HG03060 (cell line): ENCODE data around the gene LRRC4.

Source experiments
- ATAC-seq: cut with Tn5 transposase; IDR thresholded peaks from one replicate; pipeline ENCODE4 v1.9.1; 2021; ENCODE audit warnings: low read depth, moderate number of reproducible peaks; ENCODE audit not compliant: unreplicated experiment

LRRC4 gene, protein sequence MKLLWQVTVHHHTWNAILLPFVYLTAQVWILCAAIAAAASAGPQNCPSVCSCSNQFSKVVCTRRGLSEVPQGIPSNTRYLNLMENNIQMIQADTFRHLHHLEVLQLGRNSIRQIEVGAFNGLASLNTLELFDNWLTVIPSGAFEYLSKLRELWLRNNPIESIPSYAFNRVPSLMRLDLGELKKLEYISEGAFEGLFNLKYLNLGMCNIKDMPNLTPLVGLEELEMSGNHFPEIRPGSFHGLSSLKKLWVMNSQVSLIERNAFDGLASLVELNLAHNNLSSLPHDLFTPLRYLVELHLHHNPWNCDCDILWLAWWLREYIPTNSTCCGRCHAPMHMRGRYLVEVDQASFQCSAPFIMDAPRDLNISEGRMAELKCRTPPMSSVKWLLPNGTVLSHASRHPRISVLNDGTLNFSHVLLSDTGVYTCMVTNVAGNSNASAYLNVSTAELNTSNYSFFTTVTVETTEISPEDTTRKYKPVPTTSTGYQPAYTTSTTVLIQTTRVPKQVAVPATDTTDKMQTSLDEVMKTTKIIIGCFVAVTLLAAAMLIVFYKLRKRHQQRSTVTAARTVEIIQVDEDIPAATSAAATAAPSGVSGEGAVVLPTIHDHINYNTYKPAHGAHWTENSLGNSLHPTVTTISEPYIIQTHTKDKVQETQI

DNA sequence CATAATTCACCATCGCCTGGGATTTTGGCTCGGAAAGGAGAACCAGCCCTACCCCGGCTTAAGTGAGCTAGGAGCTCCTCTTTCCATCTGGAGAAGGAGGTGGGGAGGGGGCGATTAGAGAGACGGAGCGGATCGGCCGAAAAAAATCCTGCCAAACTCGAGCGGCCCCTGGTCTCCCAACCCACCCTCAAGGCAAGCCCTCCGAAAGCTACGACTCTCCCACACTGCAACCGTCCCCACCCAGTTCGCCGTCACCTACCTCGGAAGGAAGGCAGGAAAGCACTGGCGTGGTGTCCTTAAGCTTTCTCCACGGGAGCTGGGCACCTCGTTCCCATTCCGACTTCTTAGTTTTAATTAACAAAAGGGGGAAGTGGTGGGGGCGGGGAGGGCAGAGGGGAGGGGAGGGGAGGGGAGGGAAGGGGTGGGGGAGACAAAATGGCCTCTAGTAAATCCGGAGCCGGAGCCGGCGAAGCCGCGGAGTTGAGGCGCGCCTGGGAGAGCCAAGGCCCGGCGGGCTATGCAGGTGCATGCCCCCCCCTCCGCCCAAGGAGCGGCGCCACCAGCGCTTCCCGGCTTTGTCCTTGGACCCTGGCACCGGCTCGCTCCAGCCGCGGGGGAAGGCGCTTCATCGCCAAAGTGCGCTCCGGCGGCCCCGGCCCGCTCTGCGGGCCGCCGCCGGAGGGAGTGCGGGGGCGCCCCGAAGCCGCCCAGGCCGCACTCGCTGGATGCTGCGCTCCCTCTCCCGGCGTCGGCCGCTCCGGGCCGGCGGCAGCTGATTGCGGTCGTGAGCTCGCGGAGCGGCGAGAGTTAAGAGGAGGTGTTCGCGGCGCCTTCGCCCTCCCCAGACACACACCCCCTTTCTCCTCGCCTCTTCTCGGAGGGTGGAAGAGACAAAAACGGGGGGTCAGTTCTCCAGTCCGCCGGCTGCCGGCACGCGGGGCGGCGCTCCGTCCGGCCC, at the start of gene LRRC4:
TSS of gene LRRC4 (minus strand) at position 784 of the 958 bp plus-strand sequence. CDS start 797 bp downstream, outside the sequence.
- no peak for ATAC-seq

DNA sequence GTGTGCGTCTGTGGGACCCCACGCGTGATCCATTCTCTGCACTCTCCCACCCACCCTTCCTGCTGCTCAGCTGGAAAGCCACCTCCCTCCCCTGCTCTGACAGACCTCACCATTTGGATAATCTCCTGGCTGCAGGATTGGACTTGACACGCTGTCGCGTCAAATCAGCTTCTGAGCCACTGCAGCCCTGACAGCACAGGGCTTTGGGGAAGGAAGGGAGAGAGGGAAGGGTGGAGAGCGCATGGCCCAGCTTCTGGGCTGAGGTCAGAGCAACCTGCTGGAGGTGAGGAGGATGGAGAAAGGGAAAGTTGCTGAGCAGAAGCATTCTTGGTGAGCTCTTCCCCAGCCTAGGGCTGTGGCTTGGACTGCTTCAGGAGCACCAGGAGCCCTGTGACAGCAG, 48.9 kb upstream of the LRRC4 start:
- no peak for ATAC-seq

DNA sequence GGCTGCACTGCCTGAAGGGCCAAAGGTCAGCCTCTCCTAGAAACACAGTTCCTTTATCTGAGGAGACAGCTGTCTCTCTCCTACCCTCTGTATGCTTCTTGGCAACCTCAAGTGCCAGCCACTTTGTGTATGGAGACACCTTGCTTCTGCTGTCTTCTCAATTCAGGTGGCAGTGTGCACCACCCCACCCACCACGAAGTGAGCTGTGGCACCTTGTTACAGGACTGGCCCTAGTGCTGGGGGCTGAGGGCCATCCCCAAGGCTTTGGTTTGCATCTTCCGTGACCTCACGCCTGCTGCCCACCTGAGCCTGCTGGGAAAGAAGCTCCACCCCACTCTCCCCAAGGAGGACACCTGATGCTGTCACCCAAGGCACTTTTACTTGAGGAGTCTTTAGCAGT, 47.1 kb upstream of the LRRC4 start:
- no peak for ATAC-seq

DNA sequence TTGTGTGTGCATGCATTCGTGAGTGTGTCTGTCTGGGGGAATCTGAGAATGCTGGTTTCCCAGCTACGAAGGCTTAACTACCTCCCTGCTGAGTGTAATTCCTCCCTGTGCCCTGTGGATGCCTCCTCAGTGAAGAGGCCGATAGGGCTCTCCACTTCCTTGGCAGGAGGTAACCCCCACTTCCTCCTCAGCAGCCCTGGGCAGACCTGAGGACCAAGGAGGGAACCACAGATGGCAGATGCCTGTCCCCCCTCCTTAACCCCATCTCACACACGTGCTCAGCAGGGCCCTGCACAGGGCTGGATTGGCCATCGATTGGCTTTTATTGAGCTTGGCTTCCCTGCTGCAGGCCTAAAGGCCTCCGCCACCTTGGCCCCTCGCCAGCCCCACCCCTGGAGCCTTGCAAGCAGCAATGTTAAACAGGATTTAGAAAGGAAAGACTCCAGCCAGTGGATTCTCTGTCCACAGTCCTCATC, 45.6 kb upstream of the LRRC4 start:
- ATAC-seq = no peak

DNA sequence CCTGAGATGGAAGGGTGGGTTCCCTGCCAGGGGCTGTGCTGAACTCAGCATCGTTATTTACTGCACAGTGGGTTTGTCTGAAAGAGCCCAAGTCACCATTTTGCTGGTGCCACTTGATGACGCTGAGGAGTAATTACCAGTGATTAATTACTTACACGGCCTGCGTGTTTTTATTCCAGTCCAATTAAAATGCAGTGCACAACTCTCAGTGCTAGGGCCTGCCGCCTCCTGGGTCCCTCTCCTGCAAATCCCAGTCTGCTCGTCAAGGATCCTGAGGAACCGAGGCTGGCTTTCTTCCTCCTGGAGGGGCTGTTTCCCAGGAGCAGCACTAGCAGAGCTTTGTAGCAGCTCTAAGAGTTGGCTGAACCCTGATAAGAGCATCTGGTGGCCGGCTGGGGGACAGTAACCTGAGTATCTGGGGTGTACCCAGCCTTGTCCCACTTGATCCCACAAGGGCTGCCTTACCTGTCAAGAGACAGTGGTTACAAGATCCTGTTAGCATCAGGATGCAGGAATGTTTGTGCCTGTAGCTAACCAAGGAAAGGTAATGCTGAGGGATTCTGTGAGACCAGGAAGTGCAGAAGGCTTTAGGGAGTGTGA, 45.1 kb upstream of the LRRC4 start:
- no peak for ATAC-seq

DNA sequence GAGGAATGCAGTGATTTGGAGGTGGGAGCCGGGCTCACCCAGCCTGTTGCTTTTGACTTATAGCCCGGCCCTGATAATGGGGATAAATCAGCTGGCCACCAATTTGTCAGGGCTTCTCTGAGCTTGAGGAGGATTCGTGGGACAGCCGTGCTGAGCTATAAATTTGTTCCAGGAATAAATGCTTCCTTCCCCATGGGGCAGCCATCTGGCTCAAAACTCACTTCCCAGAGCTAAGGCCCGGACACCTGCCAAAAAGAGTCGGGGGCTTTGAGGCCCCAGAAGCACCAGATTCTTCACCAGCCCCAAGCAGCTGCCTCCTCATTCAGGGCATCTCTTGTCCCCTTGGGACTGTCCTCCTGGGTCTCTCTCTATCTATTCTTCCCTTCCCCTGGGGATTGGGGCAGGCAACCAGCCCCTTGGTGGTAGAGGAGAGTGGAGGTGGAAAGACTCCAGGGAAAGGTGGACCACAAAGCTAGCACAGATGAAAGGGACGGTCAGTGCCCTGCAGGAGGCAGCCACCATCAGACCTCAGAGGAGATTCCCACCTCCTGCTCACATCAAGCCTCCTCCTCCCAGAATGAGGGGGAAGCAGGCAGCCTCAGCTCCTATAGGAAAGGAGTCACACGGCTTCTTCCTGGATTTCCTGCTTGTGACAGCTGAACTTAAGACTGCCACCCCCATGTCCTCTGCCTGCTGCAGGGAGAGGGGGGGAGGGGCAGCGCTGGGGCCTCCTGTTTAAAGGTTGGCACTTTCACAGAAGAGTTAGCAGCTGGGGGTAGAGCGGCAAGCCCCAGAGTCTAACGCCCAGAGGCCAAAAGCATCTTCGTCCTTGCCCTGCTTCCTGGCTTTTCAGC, 44.2 kb upstream of the LRRC4 start:
- no peak for ATAC-seq

DNA sequence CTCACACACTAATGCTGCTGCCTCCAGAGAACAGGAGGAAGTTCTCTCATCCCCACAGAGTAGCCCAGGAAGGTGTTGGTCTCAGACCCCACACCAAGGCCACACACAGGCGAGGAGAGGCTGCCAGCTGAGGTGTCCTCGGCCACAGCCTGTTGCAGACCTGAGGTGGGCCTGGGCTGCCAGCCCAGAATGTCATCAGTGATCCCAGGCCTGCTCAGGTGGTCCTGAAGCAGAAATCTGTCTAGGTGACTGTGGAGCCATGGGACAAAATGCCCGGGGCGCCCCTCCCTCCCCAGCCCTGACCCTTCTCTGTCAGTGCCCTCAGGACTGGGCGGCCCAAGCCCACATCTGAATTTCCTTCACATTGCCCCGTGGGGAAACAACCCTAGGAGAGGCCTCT, 43.5 kb upstream of the LRRC4 start:
- no peak for ATAC-seq

DNA sequence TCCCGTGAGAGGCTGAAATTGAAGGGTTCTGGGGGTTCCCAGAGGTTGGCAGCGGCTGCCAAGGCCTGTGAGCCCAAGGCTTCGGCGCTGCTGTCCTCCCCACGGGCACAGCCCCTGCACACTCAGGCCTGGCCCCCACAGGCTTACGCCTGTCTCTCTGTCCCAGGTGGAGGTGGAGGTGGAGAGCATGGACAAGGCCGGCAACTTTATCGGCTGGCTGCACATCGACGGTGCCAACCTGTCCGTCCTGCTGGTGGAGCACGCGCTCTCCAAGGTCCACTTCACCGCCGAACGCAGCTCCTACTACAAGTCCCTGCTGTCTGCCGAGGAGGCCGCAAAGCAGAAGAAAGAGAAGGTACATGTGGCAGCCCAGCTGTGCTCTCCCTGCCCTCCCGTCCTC, 43.1 kb upstream of the LRRC4 start:
- no peak for ATAC-seq

DNA sequence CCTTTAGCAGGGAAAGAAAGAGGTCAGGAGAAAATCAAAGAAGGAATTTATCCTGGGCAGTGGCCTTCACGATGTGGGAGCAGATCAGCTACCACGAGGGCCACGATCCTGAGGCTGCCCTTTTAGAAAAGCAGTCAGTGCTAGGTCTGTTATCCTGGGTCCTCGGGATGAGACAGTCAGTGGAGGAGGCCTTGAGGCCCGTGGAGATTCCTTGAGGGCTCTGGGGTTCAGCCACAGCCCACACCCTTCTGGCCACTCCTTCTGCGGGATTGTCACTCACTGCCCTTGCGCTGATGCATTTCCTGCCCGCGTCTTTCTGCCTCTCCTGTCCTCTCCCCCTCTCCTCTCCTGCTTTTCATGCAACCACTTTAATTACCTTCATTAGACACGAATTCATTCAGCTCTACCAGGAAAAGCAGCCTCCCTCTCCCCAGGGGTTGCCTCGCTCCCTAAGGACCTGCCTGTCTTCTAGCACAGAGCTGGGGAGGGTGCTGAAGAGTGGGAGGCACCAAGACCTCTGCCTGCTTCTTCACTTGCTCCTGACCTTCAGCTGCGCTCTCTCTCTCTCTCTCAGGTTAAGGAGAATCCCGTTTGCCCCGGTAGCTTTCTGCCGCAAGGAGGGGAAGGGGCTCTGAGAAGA, 42.6 kb upstream of the LRRC4 start:
- no peak for ATAC-seq

DNA sequence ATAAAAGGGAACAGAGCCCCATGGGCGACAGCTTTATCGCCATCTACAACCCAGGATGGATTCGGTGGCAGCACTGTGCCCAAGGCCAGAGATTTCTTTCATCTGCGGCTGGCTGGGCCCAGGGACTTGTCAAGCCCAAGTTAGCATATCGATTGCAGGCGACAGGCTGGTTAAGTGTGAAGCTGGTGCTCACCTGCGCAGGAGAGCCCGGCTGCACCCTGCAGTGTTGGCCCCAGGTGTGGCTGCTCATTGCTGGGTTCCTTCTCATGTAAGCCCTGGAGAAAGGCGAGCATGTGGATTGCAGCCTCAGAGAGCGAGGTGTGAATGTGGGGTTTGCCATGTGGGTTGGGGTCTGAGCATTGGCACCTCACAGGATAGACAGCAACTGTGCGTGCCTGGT, 40.6 kb upstream of the LRRC4 start:
- ATAC-seq = no peak

DNA sequence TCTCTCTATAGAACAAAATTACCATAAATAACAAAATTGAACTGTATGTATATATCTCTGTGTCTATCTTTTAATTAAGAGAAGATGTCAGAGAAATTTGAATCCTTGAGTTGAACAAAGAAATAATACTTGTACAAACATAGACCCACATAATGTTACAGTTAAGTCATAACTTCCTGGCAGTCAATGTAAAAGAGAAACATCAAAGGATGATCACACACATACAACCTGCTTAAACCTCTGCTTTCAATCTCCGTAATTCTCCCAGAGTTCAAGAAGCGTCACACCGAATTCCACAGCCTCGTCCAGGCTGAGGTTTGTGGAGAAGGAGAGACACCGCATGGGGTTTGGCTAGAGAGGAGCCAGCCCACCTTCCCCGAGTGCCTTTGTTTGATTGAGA, 40.1 kb upstream of the LRRC4 start:
- ATAC-seq = no peak

DNA sequence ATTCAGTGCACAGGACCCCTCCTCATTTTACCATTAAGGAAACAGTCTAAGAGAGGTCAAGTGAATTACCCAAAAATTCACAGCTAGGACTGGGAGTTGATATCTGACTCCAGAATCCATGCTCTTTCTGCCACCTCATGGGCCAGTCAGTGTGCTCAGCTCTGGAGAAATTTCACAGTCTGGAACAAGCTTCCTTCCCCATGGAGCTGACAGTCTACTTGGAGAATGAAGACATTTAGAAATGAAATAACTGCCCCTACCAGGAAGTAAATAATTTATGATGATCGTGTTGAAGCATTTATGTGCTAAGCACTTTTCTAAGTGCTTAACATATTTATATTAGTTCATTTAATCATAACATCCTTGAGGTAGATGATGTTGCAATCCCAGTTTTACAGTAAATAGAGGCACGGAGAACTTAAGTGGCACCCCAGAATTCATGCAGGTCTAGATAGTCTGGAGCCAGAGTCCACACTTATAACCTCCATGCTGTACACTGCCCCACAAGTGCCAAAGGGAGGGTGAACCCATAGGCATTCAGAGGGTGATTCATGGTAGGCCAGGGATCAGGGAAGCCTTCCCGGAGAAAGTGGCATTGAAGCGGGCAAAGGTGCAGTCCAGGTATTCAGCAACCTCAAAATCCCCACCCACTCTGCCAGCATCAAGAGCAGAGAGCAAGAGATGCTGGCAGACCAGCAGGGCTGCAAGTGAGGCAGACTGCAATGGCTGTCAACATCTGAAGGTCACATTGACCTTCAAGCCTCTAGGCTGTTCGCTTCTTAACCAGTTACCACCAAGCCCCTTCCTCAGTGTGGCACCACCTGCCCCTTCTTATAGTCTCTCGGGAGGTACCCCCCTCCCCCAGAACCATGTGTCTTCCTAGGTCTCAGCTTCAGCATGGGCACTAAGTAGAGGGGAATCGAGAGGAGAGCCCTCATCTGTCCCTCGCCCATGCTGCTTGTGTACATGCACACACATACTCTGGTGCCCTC, 38.4 kb upstream of the LRRC4 start:
- no peak for ATAC-seq

DNA sequence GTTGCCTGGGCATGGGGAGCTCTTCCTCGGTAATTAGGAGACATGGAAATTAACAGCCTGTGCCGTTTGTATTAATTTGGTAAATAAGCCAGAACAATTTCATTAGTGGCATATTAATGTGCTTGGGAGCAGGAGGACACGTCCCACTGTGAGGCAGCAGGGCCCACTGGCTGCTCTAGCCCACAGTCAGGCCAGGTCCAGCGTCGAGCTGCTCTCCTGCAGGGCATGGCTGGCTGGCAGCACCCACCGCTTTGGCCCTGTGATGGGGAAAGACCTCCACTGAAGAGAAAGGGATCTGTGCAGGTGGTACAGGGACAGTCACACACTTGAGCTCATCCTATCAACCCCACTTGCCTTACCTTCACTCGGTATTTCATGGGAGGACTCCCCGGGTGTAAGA, 37.5 kb upstream of the LRRC4 start:
- ATAC-seq = no peak

DNA sequence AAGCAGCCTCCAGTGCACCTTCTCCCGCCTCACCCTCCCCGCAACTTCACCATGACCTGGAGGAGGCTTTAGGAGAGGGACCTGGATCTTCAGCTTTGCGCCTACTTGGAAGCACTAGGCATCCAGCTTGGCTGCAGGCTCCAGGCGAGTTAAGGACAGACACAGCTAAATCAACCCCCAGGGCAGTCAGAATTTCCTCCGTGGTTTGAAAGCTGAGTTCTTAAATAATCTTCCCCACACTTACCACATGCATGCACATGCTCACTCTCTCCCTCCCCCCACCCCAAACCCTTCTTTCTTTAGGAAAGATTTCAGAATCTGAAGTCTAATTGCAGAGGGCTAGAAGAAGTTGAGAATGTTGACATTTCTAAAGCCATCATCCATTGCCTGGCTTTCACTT, 36.7 kb upstream of the LRRC4 start:
- no peak for ATAC-seq

DNA sequence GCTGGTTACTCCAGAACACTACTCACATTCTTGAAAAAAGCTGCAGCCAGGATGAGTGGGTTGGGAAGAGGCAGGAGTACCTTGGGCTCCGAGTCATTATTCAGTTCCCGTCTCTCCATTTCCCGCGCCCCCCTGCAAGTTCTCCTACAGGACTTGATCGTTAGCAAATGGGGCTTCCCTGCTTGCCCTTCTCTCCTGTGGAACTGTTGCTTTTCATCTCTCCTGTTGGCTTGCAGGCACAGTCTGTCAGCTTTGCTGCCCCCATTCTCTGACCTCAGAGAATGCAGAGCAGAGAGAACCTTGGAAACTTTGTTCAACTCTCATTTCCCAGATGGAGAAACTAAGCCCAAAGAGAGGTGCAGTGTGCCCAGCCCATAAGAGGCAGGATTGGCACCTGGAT, 35.6 kb upstream of the LRRC4 start:
- no peak for ATAC-seq

DNA sequence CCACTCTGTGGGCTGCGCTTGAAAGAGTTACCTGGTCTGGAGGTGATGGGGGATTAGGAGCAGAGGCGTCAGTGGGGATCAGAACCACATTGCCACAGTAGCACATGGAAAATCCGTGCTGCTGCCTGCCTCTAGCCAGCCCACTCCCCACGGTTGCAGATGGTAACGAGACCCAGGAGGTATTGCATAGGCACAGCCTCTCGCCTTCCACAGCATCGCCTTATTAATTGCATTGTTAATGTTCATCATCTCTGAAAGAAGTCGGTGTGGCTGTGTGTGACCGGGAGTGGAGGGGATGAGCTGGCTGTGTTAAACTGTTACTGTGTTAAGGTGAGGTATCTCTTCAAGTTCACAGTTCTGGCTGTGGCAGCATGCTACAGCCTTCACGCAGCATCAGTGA, 35.2 kb upstream of the LRRC4 start:
- ATAC-seq = no peak

DNA sequence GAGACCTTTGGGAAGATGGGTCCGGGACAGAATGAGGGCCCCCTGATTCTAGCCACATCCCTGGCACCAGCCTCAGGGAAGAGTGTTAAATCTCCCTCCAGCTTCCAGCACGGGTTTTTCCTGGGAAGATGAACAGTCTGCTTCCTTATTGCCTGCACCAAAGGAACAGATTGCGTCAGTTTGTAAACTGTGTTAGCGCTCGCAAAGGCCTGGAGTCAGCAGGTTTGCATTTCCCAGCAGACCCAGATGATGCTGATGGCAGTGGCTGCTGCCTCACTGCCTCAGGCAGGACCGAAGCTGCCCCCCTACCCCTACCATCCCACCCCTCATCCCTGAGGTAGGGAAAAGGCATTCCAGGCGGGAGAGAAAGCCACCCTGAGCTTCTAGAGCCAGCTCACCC, 34.6 kb upstream of the LRRC4 start:
- ATAC-seq = no peak

DNA sequence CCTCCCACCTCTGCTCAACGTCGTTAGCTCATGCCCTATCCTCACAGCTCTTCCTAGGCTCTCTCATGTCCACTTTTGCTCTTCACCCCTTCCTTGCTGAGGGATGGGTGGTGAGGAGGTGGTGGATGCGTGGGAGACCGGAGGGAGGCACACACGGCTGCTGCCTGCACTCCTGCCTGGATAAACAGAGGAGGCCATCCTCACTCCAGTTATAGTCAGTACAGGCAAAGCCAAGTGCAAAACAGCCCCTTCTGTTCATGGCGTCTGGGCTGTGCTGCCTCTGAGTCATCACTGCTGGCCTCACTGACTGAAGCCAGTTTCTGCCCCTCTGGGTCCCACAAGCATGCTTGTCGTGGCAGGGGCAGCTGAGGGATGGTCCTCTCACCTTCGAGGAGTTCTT, 31.9 kb upstream of the LRRC4 start:
- no peak for ATAC-seq
